OCI-M1 (cell line): Measurements from ENCODE around the gene PTPRJ.

Experiments used
- DNase-seq: peaks from one replicate; lab custom pipeline; 2025; lab: John Stamatoyannopoulos, UW

PTPRJ gene

GRCh38 chr11:48093323-48093722, 113.0 kb downstream of the PTPRJ start:
- DNase-seq: no peak

- DNase-seq: peak; percentile 35
Measured at GRCh38 chr11:48093795-48094642, 113.7 kb downstream of the PTPRJ start.

GRCh38 chr11:48094643-48095339, 114.4 kb downstream of the PTPRJ start:
- DNase-seq: no peak

- DNase-seq: no peak
Measured at GRCh38 chr11:48095779-48096470, 115.6 kb downstream of the PTPRJ start.

- no peak for DNase-seq
Measured at GRCh38 chr11:48096588-48097525, 116.5 kb downstream of the PTPRJ start.

- DNase-seq: no peak
Measured at GRCh38 chr11:48098024-48098423, 117.7 kb downstream of the PTPRJ start.

GRCh38 chr11:48099916-48100446, 119.6 kb downstream of the PTPRJ start:
- DNase-seq: peak; percentile 57

GRCh38 chr11:48101044-48101733, 120.8 kb downstream of the PTPRJ start:
- peak; percentile 39 for DNase-seq

GRCh38 chr11:48101958-48102357, 121.6 kb downstream of the PTPRJ start:
- no peak for DNase-seq

GRCh38 chr11:48103621-48104567, 123.5 kb downstream of the PTPRJ start:
- no peak for DNase-seq

GRCh38 chr11:48104568-48104924, 124.2 kb downstream of the PTPRJ start:
- no peak for DNase-seq

- no peak for DNase-seq
Measured at GRCh38 chr11:48105096-48105990, 125.0 kb downstream of the PTPRJ start.

GRCh38 chr11:48106166-48106565, 125.8 kb downstream of the PTPRJ start:
- no peak for DNase-seq

GRCh38 chr11:48107188-48107704, 126.9 kb downstream of the PTPRJ start:
- no peak for DNase-seq

GRCh38 chr11:48108231-48109045, 128.1 kb downstream of the PTPRJ start:
- no peak for DNase-seq

- peak; percentile 79 for DNase-seq
Measured at GRCh38 chr11:48109046-48109666, 128.8 kb downstream of the PTPRJ start.

GRCh38 chr11:48110509-48110766, 130.1 kb downstream of the PTPRJ start:
- DNase-seq: no peak
